SK-N-SH treated with all-trans-retinoic acid at 6 μM for 48 hours (cell line): ENCODE results near the gene FAM114A2.

Experiments used
- ARNTL ChIP-seq: fragments of 450-650 bp; formaldehyde crosslinking; IDR thresholded peaks from 2 replicates; pipeline ENCODE4 v1.5.0; 2020; ENCODE audit warnings: low read depth, mild to moderate bottlenecking, moderate library complexity, borderline replicate concordance
- CSRNP3 ChIP-seq: fragments of 250-450 bp; sonication (Bioruptor Pico); IDR thresholded peaks from 2 replicates; pipeline ENCODE4 v1.5.1; 2021; ENCODE audit warnings: mild to moderate bottlenecking, moderate library complexity
- OSR1 ChIP-seq: fragments of 250-450 bp; sonication (Bioruptor Pico); IDR thresholded peaks from 2 replicates; pipeline ENCODE4 v1.8.0; 2022; ENCODE audit warnings: moderate library complexity, mild to moderate bottlenecking, inconsistent platforms
- PPARA ChIP-seq: fragments of 250-450 bp; sonication (Bioruptor Pico); IDR thresholded peaks from 2 replicates; pipeline ENCODE4 v1.5.0; 2020; ENCODE audit warnings: mild to moderate bottlenecking, borderline replicate concordance
- RARB ChIP-seq: fragments of 250-450 bp; sonication (Bioruptor Pico); IDR thresholded peaks from 2 replicates; pipeline ENCODE4 v1.8.0; 2021; ENCODE audit warnings: mild to moderate bottlenecking, moderate library complexity
- ZFP3 ChIP-seq: fragments of 250-450 bp; sonication (Bioruptor Pico); IDR thresholded peaks from 2 replicates; pipeline ENCODE4 v1.5.0; 2020; ENCODE audit warnings: mild to moderate bottlenecking, moderate library complexity
- ZFP30 ChIP-seq: fragments of 450-650 bp; formaldehyde crosslinking; IDR thresholded peaks from 2 replicates; pipeline ENCODE4 v1.5.0; 2022; ENCODE audit warnings: mild to moderate bottlenecking, moderate library complexity

GRCh38 chr5:154038261-154038706, 426 bp downstream of the FAM114A2 start:
- TF ChIP-seq ZFP3 (CRISPR knock-in tag) (no peak), ZFP30 (no peak), ARNTL (CRISPR knock-in tag) (no peak), RARB (CRISPR knock-in tag) (no peak), CSRNP3 (CRISPR knock-in tag) (no peak), OSR1 (CRISPR knock-in tag) (no peak), PPARA (CRISPR knock-in tag) (no peak)
